Tibial artery (tissue), 4 donors: Measurements from ENCODE around the gene SGIP1.

Experiments used
- DNase-seq, 2 donors: peaks; one replicate each; pipeline ENCODE4 v3.0.0-alpha.2; 2019
- H3K27ac ChIP-seq, 2 donors: fragments of 200-600 bp; sonication (generic) in 1 of 2; 1 replicate in 1 of 2; 2 replicates in 1 of 2; pipeline ENCODE4 v1.5.1; 2018 to 2019; ENCODE audit warnings: mild to moderate bottlenecking in 1 of 2
- H3K27me3 ChIP-seq, 2 donors: fragments of 200-600 bp; sonication (generic) in 1 of 2; one replicate each; pipeline versions ENCODE4 v1.5.1 to v1.6.0; 2016 to 2019
- H3K36me3 ChIP-seq, 3 donors: fragments of 200-600 bp; sonication (generic) in 2 of 3; one replicate each; pipeline ENCODE4 v1.5.1; 2016 to 2019; ENCODE audit warnings: mild to moderate bottlenecking in 2 of 3
- H3K4me1 ChIP-seq, 4 donors: fragments of 200-600 bp; sonication (generic) in 2 of 4; 1 replicate in 3 of 4; 2 replicates in 1 of 4; pipeline ENCODE4 v1.5.1; 2016 to 2019
- H3K4me3 ChIP-seq, 2 donors: fragments of 200-600 bp; sonication (generic) in 1 of 2; 1 replicate in 1 of 2; 2 replicates in 1 of 2; pipeline ENCODE4 v1.5.1; 2018 to 2019; ENCODE audit warnings: mild to moderate bottlenecking in 2 of 2
- H3K9me3 ChIP-seq, 3 donors: fragments of 200-600 bp; sonication (generic) in 1 of 3; one replicate each; pipeline ENCODE4 v1.5.1; 2016 to 2019
- intact Hi-C: fragments of 100-400 bp; cut with DNase I; formaldehyde crosslinking; loops from one replicate; pipeline ENCODE4 v1.15.0; 2023; ENCODE audit warnings: low total_unique reads
- TF ChIP-seq, protein P1 (sequence below), 2 experiments: fragments of 200-600 bp in 1 of 2; fragments of 450-650 bp in 1 of 2; IDR thresholded peaks; one replicate each; pipeline ENCODE4 v1.5.1; 2017 to 2019; ENCODE audit warnings: antibody characterized with exemption in 2 of 2, mild to moderate bottlenecking in 1 of 2, moderate library complexity in 1 of 2

SGIP1 gene

DNA sequence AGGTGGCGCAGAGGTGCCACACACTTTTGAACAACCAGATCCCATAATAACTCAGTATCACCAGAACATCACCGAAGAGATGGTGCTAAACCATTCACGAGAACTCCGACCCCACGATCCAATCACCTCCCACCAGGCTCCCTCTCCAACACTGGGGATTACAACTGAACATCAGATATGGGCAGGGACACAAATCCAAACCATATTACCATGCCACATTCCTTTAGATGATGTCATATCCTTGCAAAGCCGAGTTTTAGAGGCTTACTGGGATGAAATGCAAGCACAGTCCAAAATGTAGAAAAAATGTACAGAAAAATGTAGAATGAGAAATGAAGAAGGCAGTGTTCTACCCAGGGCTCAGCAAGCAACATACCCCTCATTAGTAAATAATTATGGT, 64.7 kb downstream of the SGIP1 start:
- H3K27me3 ChIP-seq = no peaks in the 10 kb centered on the region
- intact Hi-C loops = no loop called here
- H3K9me3 ChIP-seq = no peaks in the 10 kb centered on the region
- TF ChIP-seq, protein P1, sequence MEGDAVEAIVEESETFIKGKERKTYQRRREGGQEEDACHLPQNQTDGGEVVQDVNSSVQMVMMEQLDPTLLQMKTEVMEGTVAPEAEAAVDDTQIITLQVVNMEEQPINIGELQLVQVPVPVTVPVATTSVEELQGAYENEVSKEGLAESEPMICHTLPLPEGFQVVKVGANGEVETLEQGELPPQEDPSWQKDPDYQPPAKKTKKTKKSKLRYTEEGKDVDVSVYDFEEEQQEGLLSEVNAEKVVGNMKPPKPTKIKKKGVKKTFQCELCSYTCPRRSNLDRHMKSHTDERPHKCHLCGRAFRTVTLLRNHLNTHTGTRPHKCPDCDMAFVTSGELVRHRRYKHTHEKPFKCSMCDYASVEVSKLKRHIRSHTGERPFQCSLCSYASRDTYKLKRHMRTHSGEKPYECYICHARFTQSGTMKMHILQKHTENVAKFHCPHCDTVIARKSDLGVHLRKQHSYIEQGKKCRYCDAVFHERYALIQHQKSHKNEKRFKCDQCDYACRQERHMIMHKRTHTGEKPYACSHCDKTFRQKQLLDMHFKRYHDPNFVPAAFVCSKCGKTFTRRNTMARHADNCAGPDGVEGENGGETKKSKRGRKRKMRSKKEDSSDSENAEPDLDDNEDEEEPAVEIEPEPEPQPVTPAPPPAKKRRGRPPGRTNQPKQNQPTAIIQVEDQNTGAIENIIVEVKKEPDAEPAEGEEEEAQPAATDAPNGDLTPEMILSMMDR (IDR thresholded peaks at IDR 0.05) = no peak
- H3K4me3 ChIP-seq = no peak overlapping the region
- no peaks in the 10 kb centered on the region for H3K36me3 ChIP-seq
- H3K27ac ChIP-seq = no peak overlapping the region
- no peak for DNase-seq
- H3K4me1 ChIP-seq = peaks cover 0 to 14% (median 7%) of the 10 kb centered on the region in 4 donors

DNA sequence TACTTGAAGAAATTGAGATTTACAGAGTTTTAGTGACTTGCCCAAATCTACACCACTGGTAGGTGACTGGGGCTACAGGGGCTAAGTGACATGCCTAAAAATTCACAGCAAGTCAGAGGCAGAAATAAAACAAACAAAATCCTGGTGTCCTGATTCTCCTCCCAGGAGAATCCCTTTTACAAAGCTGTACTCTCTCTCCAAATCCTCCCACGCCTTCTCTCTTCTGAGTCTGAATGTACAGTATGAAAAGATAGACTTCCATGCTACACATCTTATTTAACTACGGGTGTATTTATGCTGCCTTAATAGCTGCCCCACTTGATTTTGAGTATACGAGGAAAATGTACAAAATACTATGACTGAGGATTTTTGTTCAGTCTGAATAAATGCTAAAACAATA, 65.4 kb downstream of the SGIP1 start:
- TF ChIP-seq, protein P1 (IDR thresholded peaks at IDR 0.05) = no peak
- Histone ChIP-seq H3K4me3 (no peak overlapping the region), H3K9me3 (no peaks in the 10 kb centered on the region), H3K36me3 (no peaks in the 10 kb centered on the region), H3K27me3 (no peaks in the 10 kb centered on the region), H3K4me1 (peaks cover 0 to 14% (median 7%) of the 10 kb centered on the region in 4 donors), H3K27ac (no peak overlapping the region)
- intact Hi-C loops = no loop called here
- DNase-seq = no peak

DNA sequence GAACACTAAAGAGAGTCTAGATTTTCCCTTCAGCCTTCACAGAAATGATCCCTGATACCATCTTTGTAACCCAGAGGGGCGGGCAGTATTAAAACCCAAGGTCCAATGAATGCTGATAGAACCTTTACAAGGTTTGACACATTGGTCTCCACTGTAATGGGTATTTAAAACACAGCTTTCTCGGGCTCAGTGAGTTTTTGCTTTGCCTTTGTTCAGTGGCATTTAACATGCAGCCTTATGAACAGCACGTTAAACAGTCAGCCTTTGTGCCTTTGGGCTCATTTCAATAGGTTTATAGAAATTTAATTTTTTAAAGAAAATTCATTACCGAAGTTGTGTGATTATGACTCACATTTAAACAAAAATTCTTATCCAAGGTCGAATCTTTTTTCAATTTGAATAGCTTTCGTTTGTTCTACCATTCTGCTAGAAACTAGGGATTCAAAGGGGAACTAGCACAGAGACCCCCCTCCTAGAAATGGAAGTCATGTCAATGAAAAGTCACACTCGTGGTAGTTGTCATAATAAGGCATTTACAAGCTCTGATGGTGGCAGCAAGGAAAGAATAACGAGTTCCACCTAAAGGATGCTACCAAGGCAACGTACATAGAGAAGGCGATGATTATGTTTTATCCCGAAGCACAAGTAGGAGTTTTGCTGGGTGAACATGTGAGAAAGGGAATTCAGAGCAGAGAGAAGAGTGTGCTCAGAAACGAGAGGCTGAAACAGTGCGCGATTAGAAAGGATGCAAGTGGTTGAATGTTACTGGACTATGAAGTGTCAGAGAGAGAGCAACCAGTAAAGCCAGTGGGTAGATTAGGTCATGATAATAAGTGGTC, 66.2 kb downstream of the SGIP1 start:
- DNase-seq = no peak
- H3K9me3 ChIP-seq = no peaks in the 10 kb centered on the region
- no peaks in the 10 kb centered on the region for H3K36me3 ChIP-seq
- intact Hi-C loops = no loop called here
- peaks cover 0 to 14% (median 7%) of the 10 kb centered on the region in 4 donors for H3K4me1 ChIP-seq
- TF ChIP-seq, protein P1 (IDR thresholded peaks at IDR 0.05) = no peak
- H3K27me3 ChIP-seq = no peaks in the 10 kb centered on the region
- H3K27ac ChIP-seq = no peak overlapping the region
- no peak overlapping the region for H3K4me3 ChIP-seq

DNA sequence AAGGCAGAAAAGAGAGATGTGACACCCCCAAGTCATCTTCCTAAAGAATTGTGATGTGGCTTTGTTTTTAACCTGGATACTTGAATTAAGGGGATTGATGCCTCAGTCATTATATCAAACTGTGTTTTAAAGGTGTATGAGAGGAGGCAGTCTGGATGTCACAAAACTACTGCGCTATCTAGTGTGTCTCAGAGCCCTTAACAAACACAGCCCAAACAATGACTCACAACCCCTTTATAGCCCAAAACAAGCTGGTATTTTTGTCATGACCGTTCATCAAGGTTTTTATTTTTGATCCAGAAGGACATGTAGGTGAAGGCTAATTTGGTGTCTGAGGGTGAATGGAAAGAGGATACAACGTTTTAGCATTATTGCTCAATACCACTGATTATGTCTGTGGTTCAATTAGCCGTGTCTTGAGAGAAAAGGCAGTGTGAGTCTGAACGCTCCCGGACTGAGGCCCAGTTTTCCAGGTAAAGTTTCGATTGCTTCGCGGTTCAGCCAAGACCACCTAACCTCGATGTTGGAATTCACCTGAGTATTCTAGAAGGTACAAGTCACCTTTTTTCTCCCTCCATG, 71.6 kb downstream of the SGIP1 start:
- TF ChIP-seq, protein P1 (IDR thresholded peaks at IDR 0.05) = no peak
- DNase-seq = no peak
- H3K4me3 ChIP-seq = no peak overlapping the region
- no peaks in the 10 kb centered on the region for H3K27me3 ChIP-seq
- intact Hi-C loops = no loop called here
- peaks cover 0 to 10% (median 0%) of the 10 kb centered on the region in 4 donors for H3K4me1 ChIP-seq
- no peak overlapping the region for H3K27ac ChIP-seq
- no peaks in the 10 kb centered on the region for H3K9me3 ChIP-seq
- no peaks in the 10 kb centered on the region for H3K36me3 ChIP-seq

DNA sequence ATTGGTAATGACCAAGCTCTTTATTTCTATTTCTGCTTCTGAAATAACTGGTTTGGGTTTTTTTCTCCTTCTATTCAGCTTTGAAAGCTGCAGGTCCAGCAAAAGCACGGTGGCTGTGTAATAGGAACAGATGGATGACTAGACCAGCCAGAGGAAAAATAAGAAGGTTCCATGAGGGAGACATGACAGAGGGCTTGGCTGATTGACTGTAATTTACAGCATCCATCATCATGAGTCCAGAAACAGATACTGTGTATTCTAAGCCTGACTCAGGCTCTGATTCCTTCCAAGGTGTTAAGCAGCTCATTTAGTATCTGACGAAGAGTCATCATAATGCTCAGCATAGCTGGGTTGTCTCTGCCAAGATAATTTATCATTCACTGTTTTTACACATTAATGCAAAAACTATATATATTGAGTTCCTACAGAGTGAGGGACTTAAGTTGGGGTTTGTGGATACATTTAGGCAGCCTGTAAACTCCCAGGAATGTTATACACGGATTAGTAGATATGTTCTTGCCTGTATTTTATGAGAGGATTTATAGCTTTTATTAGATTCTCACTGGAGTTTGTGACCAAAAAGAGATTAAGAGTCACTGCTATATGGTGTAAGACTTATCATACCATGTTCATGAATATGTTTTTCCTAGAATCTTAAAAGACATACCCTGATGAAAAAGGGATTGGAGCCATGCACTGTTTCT, 72.6 kb downstream of the SGIP1 start:
- TF ChIP-seq, protein P1 (IDR thresholded peaks at IDR 0.05) = no peak
- Histone ChIP-seq H3K4me3 (no peak overlapping the region), H3K27ac (no peak overlapping the region), H3K27me3 (no peaks in the 10 kb centered on the region), H3K4me1 (peaks cover 0 to 14% (median 0%) of the 10 kb centered on the region in 4 donors), H3K36me3 (no peaks in the 10 kb centered on the region), H3K9me3 (no peaks in the 10 kb centered on the region)
- intact Hi-C loops = no loop called here
- DNase-seq = no peak
